Measurements from ENCODE around the gene SAMD4A. TPM values are rescaled to one million over a fixed set of nuclear protein-coding genes. Genes with fewer than 3 reads are reported as not detected.

Gene SAMD4A
- total and polyA plus RNA-seq, 2 of the 4 experiments (the other 2 are of a cell fraction) = 22.9 to 38.2 TPM

DNA sequence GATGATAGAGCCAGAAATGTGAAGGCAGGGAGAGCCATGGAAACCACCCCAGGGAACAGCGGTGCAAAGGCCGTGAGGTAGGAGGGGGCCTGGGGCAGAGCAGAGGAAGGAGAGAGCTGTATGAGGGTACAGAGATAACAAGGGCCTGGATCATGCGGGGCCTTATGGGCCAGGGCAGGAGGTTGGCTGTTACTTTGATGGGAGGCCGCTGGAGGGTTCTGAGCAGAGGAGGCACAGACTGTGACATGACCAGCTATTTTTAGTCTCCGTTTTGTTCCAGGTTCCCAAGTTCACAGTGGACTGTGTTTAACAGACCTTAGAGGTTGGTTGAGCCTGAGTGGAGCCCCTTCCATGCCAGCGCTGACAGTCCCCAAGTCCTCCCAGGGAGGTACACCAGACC, 217.1 kb downstream of the SAMD4A start:
- intact Hi-C loops (cut with micrococcal nuclease) = no loop called here
- Histone ChIP-seq H2BK120ac (ENCODE audit: low read depth, low read length) (no peak overlapping the region), H4K20me1 (ENCODE audit: insufficient read depth, low read length) (no peaks in the 10 kb centered on the region), H3K9me3 (ENCODE audit: control insufficient read depth, insufficient read depth, low read length) (no peaks in the 10 kb centered on the region), H3K23ac (ENCODE audit: low read depth, low read length) (no peak overlapping the region), H3K56ac (ENCODE audit: extremely low read depth, insufficient read depth, low read length) (no peak overlapping the region), H2BK5ac (ENCODE audit: low read depth, low read length, poor library complexity, severe bottlenecking) (no peak overlapping the region), H2AK9ac (replicated peaks; ENCODE audit: low read depth, low read length, poor library complexity) (no peak overlapping the region), H4K8ac (ENCODE audit: low read depth in 2 of 2, low read length in 2 of 2) (no peak overlapping the region), H3K14ac (replicated peaks; ENCODE audit: low read depth, low read length) (no peak overlapping the region), H3K9ac (ENCODE audit: low read depth, low read length) (no peak overlapping the region), H3K27ac (ENCODE audit: insufficient read depth, low read length) (no peak overlapping the region), H2BK15ac (ENCODE audit: low read depth, low read length) (no peak overlapping the region), H3K4ac (ENCODE audit: low read depth, low read length) (no peak overlapping the region), H3K27me3 (ENCODE audit: control insufficient read depth, insufficient read depth, low read length) (no peaks in the 10 kb centered on the region), H3K4me3 (ENCODE audit: insufficient read depth, low read depth, low read length) (no peak overlapping the region), H3K79me1 (ENCODE audit: low read depth in 1 of 2, low read length in 2 of 2) (peaks cover 20 to 68% of the 10 kb centered on the region in 2 experiments), H2AFZ (replicated peaks; ENCODE audit: low read length, poor library complexity) (no peak overlapping the region), H3K4me1 (ENCODE audit: control insufficient read depth, insufficient read depth, low read length) (peaks cover 17% of the 10 kb centered on the region; the same call in 1 of the 2 replicates), H3K4me2 (ENCODE audit: low read depth, low read length) (no peak overlapping the region), H4K91ac (ENCODE audit: insufficient read depth, low read depth, low read length) (no peak overlapping the region), H3K9me1 (ENCODE audit: insufficient read depth, low read length) (peaks cover 23% of the 10 kb centered on the region), H3K36me3 (ENCODE audit: control insufficient read depth, insufficient read depth, low read length) (peaks cover 66% of the 10 kb centered on the region), H4K5ac (ENCODE audit: low read depth, low read length) (no peak overlapping the region), H3K18ac (ENCODE audit: low read depth, low read length) (no peak overlapping the region), H2AK5ac (ENCODE audit: low read depth, low read length) (no peak overlapping the region; the same call in 1 of the 2 replicates), H2BK20ac (ENCODE audit: low read depth, low read length) (no peak overlapping the region)
- no TSS peak for BruUV-seq (replicated peaks)
- DNase-seq (no peak), ATAC-seq (ENCODE audit: low read depth) (no peak)
- in situ Hi-C loops (cut with MboI; ENCODE audit: low sequenced_read_pairs) = no loop called here
- CTCF ChIA-PET = no interaction called here
- POLR2A ChIA-PET (ENCODE audit: unreplicated experiment) = no interaction called here
- 90% methylated on average over 2 of the region's 6 CpGs; no CpG with 5 or more reads in 1 of the 2 experiments for WGBS, 2 experiments (ENCODE audit: extremely low coverage in 2 of 2, insufficient read length in 1 of 2)
- dilution Hi-C loops (cut with HindIII; ENCODE audit: low sequenced_read_pairs, unreplicated experiment) = no loop called here
- no peak for TF ChIP-seq BHLHE40 (IDR thresholded peaks at IDR 0.05; ENCODE audit: low read depth, low read length)
- TF ChIP-seq CEBPB (IDR thresholded peaks at IDR 0.05; ENCODE audit: low read depth, low read length) = no peak
- TF ChIP-seq, protein P1, sequence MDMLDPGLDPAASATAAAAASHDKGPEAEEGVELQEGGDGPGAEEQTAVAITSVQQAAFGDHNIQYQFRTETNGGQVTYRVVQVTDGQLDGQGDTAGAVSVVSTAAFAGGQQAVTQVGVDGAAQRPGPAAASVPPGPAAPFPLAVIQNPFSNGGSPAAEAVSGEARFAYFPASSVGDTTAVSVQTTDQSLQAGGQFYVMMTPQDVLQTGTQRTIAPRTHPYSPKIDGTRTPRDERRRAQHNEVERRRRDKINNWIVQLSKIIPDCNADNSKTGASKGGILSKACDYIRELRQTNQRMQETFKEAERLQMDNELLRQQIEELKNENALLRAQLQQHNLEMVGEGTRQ (IDR thresholded peaks at IDR 0.05; ENCODE audit: low read depth, low read length) = no peak
- TF ChIP-seq MXI1 (IDR thresholded peaks at IDR 0.05; ENCODE audit: borderline replicate concordance, low read depth, low read length) = no peak
- TF ChIP-seq RCOR1 (IDR thresholded peaks at IDR 0.05; ENCODE audit: insufficient replicate concordance, low read length) = no peak
